ENCODE data around the gene CAPN13. TPM values are rescaled to one million over a fixed set of nuclear protein-coding genes. Genes with fewer than 3 reads are reported as not detected.

CAPN13 gene
- total and polyA plus RNA-seq, 7 donors = 0.06 to 0.14 TPM; not detected in 5

- Histone ChIP-seq H3K27ac (no peak overlapping the region), H3K4me3 (no peak overlapping the region), H3K36me3 (ENCODE audit: insufficient read depth in 1 of 2, low read depth in 1 of 2) (no peaks in the 10 kb centered on the region), H3K4me1 (no peaks in the 10 kb centered on the region), H3K27me3 (ENCODE audit: insufficient read depth in 3 of 3, low read length in 2 of 3) (peaks cover 0 to 13% (median 3%) of the 10 kb centered on the region in 3 donors), H3K9me3 (no peaks in the 10 kb centered on the region)
- intact Hi-C loops (cut with DNase I) = no loop called here
- TF ChIP-seq CTCF (IDR thresholded peaks at IDR 0.05) = no peak
- no peak for DNase-seq
- WGBS, 3 donors = 18 to 22% (median 21%) methylated on average over 6 of the region's 6 CpGs
- ATAC-seq = no peak
These were observed 49.0 kb downstream of the CAPN13 start for GRCh38 chr2:30758191-30758651.

GRCh38 chr2:30757749-30758148 lies 49.5 kb downstream of the CAPN13 start:
- intact Hi-C loops (cut with DNase I) = no loop called here
- H3K36me3 ChIP-seq (ENCODE audit: insufficient read depth in 1 of 2, low read depth in 1 of 2) = no peaks in the 10 kb centered on the region
- 71 to 78% (median 74%) methylated on average over 11 of the region's 11 CpGs for WGBS, 3 donors
- no peak overlapping the region for H3K4me3 ChIP-seq
- DNase-seq (no peak), ATAC-seq (no peak)
- H3K9me3 ChIP-seq = no peaks in the 10 kb centered on the region
- H3K4me1 ChIP-seq = no peaks in the 10 kb centered on the region
- H3K27ac ChIP-seq = no peak overlapping the region
- TF ChIP-seq CTCF (IDR thresholded peaks at IDR 0.05) = no peak
- H3K27me3 ChIP-seq (ENCODE audit: insufficient read depth in 3 of 3, low read length in 2 of 3) = peaks cover 0 to 13% (median 3%) of the 10 kb centered on the region in 3 donors

GRCh38 chr2:30756971-30757370 lies 50.3 kb downstream of the CAPN13 start:
- WGBS, 3 donors = 40 to 43% (median 41%) methylated on average over 9 of the region's 9 CpGs
- no peak for DNase-seq

GRCh38 chr2:30756051-30756719 lies 51.1 kb downstream of the CAPN13 start:
- Histone ChIP-seq H3K27ac (no peak overlapping the region), H3K9me3 (no peaks in the 10 kb centered on the region), H3K4me3 (no peak overlapping the region), H3K27me3 (ENCODE audit: insufficient read depth in 3 of 3, low read length in 2 of 3) (peaks cover 0 to 13% (median 3%) of the 10 kb centered on the region in 3 donors), H3K4me1 (no peaks in the 10 kb centered on the region), H3K36me3 (ENCODE audit: insufficient read depth in 1 of 2, low read depth in 1 of 2) (no peaks in the 10 kb centered on the region)
- ATAC-seq (no peak), DNase-seq (no peak)
- TF ChIP-seq CTCF (IDR thresholded peaks at IDR 0.05) = no peak
- 49 to 55% (median 52%) methylated on average over 9 of the region's 9 CpGs for WGBS, 3 donors
- intact Hi-C loops (cut with DNase I) = no loop called here

More at GRCh38 chr2:30756971-30757370, 50.3 kb downstream of the CAPN13 start:
- no peak overlapping the region for H3K4me3 ChIP-seq
- peaks cover 0 to 13% (median 3%) of the 10 kb centered on the region in 3 donors for H3K27me3 ChIP-seq (ENCODE audit: insufficient read depth in 3 of 3, low read length in 2 of 3)
- no peak for ATAC-seq
- H3K4me1 ChIP-seq = no peaks in the 10 kb centered on the region
- no peaks in the 10 kb centered on the region for H3K36me3 ChIP-seq (ENCODE audit: insufficient read depth in 1 of 2, low read depth in 1 of 2)
- no peak overlapping the region for H3K27ac ChIP-seq
- intact Hi-C loops (cut with DNase I) = no loop called here
- H3K9me3 ChIP-seq = no peaks in the 10 kb centered on the region
- TF ChIP-seq CTCF (IDR thresholded peaks at IDR 0.05) = no peak

- intact Hi-C loops (cut with DNase I) = no loop called here
- Histone ChIP-seq H3K4me3 (no peak overlapping the region), H3K4me1 (no peaks in the 10 kb centered on the region), H3K9me3 (no peaks in the 10 kb centered on the region), H3K27me3 (ENCODE audit: insufficient read depth in 3 of 3, low read length in 2 of 3) (peaks cover 0 to 18% (median 3%) of the 10 kb centered on the region in 3 donors), H3K36me3 (ENCODE audit: insufficient read depth in 1 of 2, low read depth in 1 of 2) (no peaks in the 10 kb centered on the region), H3K27ac (no peak overlapping the region)
- no peak for DNase-seq
- TF ChIP-seq CTCF (IDR thresholded peaks at IDR 0.05) = no peak
- WGBS, 3 donors = 53 to 65% (median 61%) methylated on average over 6 of the region's 6 CpGs
- no peak for ATAC-seq
These were observed 53.6 kb downstream of the CAPN13 start for GRCh38 chr2:30753630-30754029.
